MG63 (cell line): Measurements from ENCODE around the gene RNF152. TPM values are rescaled to one million over a fixed set of nuclear protein-coding genes. Genes with fewer than 3 reads are reported as not detected.

Source experiments
- DNase-seq: peaks from one replicate; pipeline ENCODE4 v3.0.0-alpha.2; 2020
- H3K27me3 ChIP-seq: fragments of 250-450 bp; sonication (Bioruptor Pico); 2 replicates; pipeline ENCODE4 v1.5.1; 2020; ENCODE audit warnings: mild to moderate bottlenecking, moderate library complexity
- H3K36me3 ChIP-seq: fragments of 250-450 bp; sonication (Bioruptor Pico); 2 replicates; pipeline ENCODE4 v1.5.1; 2020; ENCODE audit warnings: mild to moderate bottlenecking, moderate library complexity
- H3K4me3 ChIP-seq: fragments of 250-450 bp; sonication (Bioruptor Pico); 2 replicates; pipeline ENCODE4 v1.5.1; 2020; ENCODE audit warnings: mild to moderate bottlenecking, moderate library complexity
- H3K9me3 ChIP-seq: fragments of 250-450 bp; sonication (Bioruptor Pico); 2 replicates; pipeline ENCODE4 v1.5.1; 2020; ENCODE audit warnings: mild to moderate bottlenecking, moderate library complexity
- total RNA-seq: library from RNA; depleted of rRNA; stranded (reverse); fragments of >200 nt; shearing (Covaris generic); gene quantifications from 2 replicates; pipeline ENCODE4 v1.2.3, GENCODE V29; 2014; ENCODE audit warnings: low replicate concordance

RNF152 gene
- total RNA-seq, 1 experiment from 2014 or later: 1.1 TPM

- no peak for DNase-seq
- Histone ChIP-seq H3K4me3 (no peak overlapping the region), H3K27me3 (no peaks in the 10 kb centered on the region), H3K9me3 (no peaks in the 10 kb centered on the region), H3K36me3 (no peaks in the 10 kb centered on the region)
These were observed 48.1 kb downstream of the RNF152 start for GRCh38 chr18:61844726-61845125.

GRCh38 chr18:61842146-61842545 is 50.7 kb downstream of the RNF152 start:
- Histone ChIP-seq H3K9me3 (no peaks in the 10 kb centered on the region), H3K4me3 (no peak overlapping the region), H3K36me3 (no peaks in the 10 kb centered on the region), H3K27me3 (no peaks in the 10 kb centered on the region)
- no peak for DNase-seq

- H3K36me3 ChIP-seq: no peaks in the 10 kb centered on the region
- no peaks in the 10 kb centered on the region for H3K27me3 ChIP-seq
- DNase-seq: no peak
- H3K4me3 ChIP-seq: no peak overlapping the region
- no peaks in the 10 kb centered on the region for H3K9me3 ChIP-seq
These were observed 51.1 kb downstream of the RNF152 start for GRCh38 chr18:61841706-61842105.

- no peak overlapping the region for H3K4me3 ChIP-seq
- H3K9me3 ChIP-seq: no peaks in the 10 kb centered on the region
- no peak for DNase-seq
- no peaks in the 10 kb centered on the region for H3K36me3 ChIP-seq
- H3K27me3 ChIP-seq: no peaks in the 10 kb centered on the region
These were observed 52.5 kb downstream of the RNF152 start for GRCh38 chr18:61840324-61840723.

GRCh38 chr18:61838521-61838920 is 54.3 kb downstream of the RNF152 start:
- no peaks in the 10 kb centered on the region for H3K36me3 ChIP-seq
- H3K9me3 ChIP-seq: no peaks in the 10 kb centered on the region
- DNase-seq: no peak
- no peaks in the 10 kb centered on the region for H3K27me3 ChIP-seq
- no peak overlapping the region for H3K4me3 ChIP-seq

GRCh38 chr18:61833978-61834377 is 58.8 kb downstream of the RNF152 start:
- Histone ChIP-seq H3K9me3 (no peaks in the 10 kb centered on the region), H3K27me3 (no peaks in the 10 kb centered on the region; the same call in 1 of the 2 replicates), H3K4me3 (no peak overlapping the region), H3K36me3 (no peaks in the 10 kb centered on the region)
- DNase-seq: no peak

GRCh38 chr18:61833387-61833786 is 59.4 kb downstream of the RNF152 start:
- Histone ChIP-seq H3K36me3 (no peaks in the 10 kb centered on the region), H3K4me3 (no peak overlapping the region), H3K9me3 (no peaks in the 10 kb centered on the region), H3K27me3 (no peaks in the 10 kb centered on the region; the same call in 1 of the 2 replicates)
- DNase-seq: no peak

GRCh38 chr18:61832858-61833257 is 59.9 kb downstream of the RNF152 start:
- Histone ChIP-seq H3K27me3 (no peaks in the 10 kb centered on the region; the same call in 1 of the 2 replicates), H3K36me3 (no peaks in the 10 kb centered on the region), H3K9me3 (no peaks in the 10 kb centered on the region), H3K4me3 (no peak overlapping the region)
- DNase-seq: no peak

- Histone ChIP-seq H3K9me3 (no peaks in the 10 kb centered on the region), H3K36me3 (no peaks in the 10 kb centered on the region), H3K27me3 (no peaks in the 10 kb centered on the region; the same call in 1 of the 2 replicates), H3K4me3 (no peak overlapping the region)
- no peak for DNase-seq
These were observed 61.7 kb downstream of the RNF152 start for GRCh38 chr18:61831071-61831470.

GRCh38 chr18:61829108-61829507 is 63.7 kb downstream of the RNF152 start:
- no peak for DNase-seq
- no peak overlapping the region for H3K4me3 ChIP-seq
- no peaks in the 10 kb centered on the region; the same call in 1 of the 2 replicates for H3K27me3 ChIP-seq
- H3K36me3 ChIP-seq: no peaks in the 10 kb centered on the region
- H3K9me3 ChIP-seq: no peaks in the 10 kb centered on the region

GRCh38 chr18:61827591-61827990 is 65.2 kb downstream of the RNF152 start:
- Histone ChIP-seq H3K27me3 (no peaks in the 10 kb centered on the region; the same call in 1 of the 2 replicates), H3K4me3 (no peak overlapping the region), H3K36me3 (no peaks in the 10 kb centered on the region), H3K9me3 (no peaks in the 10 kb centered on the region)
- DNase-seq: no peak

- no peak for DNase-seq
These were observed 67.4 kb downstream of the RNF152 start for GRCh38 chr18:61825386-61825785.

GRCh38 chr18:61824733-61825363 is 68.0 kb downstream of the RNF152 start:
- Histone ChIP-seq H3K36me3 (no peaks in the 10 kb centered on the region), H3K4me3 (no peak overlapping the region), H3K27me3 (no peaks in the 10 kb centered on the region), H3K9me3 (no peaks in the 10 kb centered on the region)
- DNase-seq: no peak

More at GRCh38 chr18:61825386-61825785, 67.4 kb downstream of the RNF152 start:
- no peaks in the 10 kb centered on the region for H3K9me3 ChIP-seq
- H3K36me3 ChIP-seq: no peaks in the 10 kb centered on the region
- no peak overlapping the region for H3K4me3 ChIP-seq
- no peaks in the 10 kb centered on the region for H3K27me3 ChIP-seq

GRCh38 chr18:61823595-61823994 is 69.2 kb downstream of the RNF152 start:
- DNase-seq: no peak
- Histone ChIP-seq H3K36me3 (no peaks in the 10 kb centered on the region), H3K9me3 (no peaks in the 10 kb centered on the region), H3K4me3 (no peak overlapping the region), H3K27me3 (no peaks in the 10 kb centered on the region)

GRCh38 chr18:61822879-61823278 is 69.9 kb downstream of the RNF152 start:
- H3K4me3 ChIP-seq: no peak overlapping the region
- H3K36me3 ChIP-seq: no peaks in the 10 kb centered on the region
- H3K9me3 ChIP-seq: no peaks in the 10 kb centered on the region
- DNase-seq: no peak
- no peaks in the 10 kb centered on the region for H3K27me3 ChIP-seq

GRCh38 chr18:61821748-61822147 is 71.1 kb downstream of the RNF152 start:
- H3K4me3 ChIP-seq: no peak overlapping the region
- no peak for DNase-seq
- H3K27me3 ChIP-seq: no peaks in the 10 kb centered on the region
- no peaks in the 10 kb centered on the region for H3K9me3 ChIP-seq
- H3K36me3 ChIP-seq: no peaks in the 10 kb centered on the region

- Histone ChIP-seq H3K9me3 (no peaks in the 10 kb centered on the region), H3K36me3 (no peaks in the 10 kb centered on the region), H3K4me3 (no peak overlapping the region), H3K27me3 (no peaks in the 10 kb centered on the region)
- DNase-seq: no peak
These were observed 71.9 kb downstream of the RNF152 start for GRCh38 chr18:61820882-61821281.

GRCh38 chr18:61817086-61817485 is 75.7 kb downstream of the RNF152 start:
- H3K36me3 ChIP-seq: no peaks in the 10 kb centered on the region
- no peaks in the 10 kb centered on the region for H3K9me3 ChIP-seq
- no peak for DNase-seq
- no peak overlapping the region for H3K4me3 ChIP-seq
- H3K27me3 ChIP-seq: no peaks in the 10 kb centered on the region
